ENCODE measurements around the gene NTM.

GRCh38 chr11:132020001-132020400 is 649.6 kb downstream of the NTM start:
- TF ChIP-seq, protein P1, sequence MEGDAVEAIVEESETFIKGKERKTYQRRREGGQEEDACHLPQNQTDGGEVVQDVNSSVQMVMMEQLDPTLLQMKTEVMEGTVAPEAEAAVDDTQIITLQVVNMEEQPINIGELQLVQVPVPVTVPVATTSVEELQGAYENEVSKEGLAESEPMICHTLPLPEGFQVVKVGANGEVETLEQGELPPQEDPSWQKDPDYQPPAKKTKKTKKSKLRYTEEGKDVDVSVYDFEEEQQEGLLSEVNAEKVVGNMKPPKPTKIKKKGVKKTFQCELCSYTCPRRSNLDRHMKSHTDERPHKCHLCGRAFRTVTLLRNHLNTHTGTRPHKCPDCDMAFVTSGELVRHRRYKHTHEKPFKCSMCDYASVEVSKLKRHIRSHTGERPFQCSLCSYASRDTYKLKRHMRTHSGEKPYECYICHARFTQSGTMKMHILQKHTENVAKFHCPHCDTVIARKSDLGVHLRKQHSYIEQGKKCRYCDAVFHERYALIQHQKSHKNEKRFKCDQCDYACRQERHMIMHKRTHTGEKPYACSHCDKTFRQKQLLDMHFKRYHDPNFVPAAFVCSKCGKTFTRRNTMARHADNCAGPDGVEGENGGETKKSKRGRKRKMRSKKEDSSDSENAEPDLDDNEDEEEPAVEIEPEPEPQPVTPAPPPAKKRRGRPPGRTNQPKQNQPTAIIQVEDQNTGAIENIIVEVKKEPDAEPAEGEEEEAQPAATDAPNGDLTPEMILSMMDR (conservative IDR thresholded peaks at IDR 0.05), result no peak
- no peak for TF ChIP-seq ZFX (IDR thresholded peaks at IDR 0.05)

Data from C4-2B (cell line).